Measurements from ENCODE around the gene TBC1D8. TPM values are rescaled to one million over a fixed set of nuclear protein-coding genes. Genes with fewer than 3 reads are reported as not detected.
"Not testable (repeated sequence)": the region's sequence is repeated elsewhere in the genome, so short reads cannot be mapped to it uniquely, and the experiment has no call there.

TBC1D8 gene
- total RNA-seq, 2 experiments from 2014 or later, result 4.0 to 4.5 TPM

DNA sequence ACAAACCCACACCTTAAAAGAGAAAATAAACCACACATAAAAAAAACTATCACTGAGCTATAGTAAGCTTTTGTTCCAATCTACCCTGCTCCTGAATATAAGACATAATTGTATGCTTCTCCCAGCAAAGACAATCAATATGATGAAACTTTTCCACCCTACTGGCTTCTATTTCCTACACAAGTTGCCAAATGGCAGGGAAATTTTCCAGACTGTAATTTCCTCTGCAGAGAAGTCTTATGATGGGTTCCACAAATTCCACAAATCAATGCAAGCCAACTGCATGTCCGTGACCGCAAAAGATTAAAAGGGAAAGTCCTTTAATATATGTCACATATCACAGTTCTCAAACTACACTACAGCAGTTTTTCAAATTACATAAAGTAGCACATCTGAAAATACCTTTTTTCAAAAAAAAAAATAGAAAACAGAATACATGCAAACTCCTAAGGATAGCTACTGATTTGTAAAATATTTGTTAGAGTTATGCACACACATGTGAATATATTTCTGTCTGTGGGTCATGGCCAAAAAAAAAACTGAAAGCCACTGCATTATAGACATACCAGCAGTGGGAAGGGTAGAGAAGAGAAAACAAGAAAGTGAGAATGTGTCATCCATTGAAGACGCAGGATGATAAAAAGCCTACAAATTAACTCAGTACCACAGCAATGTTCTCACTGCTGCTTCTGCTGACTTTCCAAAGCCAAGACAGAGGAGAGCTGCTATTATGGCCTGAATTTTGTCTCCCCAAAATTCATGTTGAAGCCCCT lies 87.6 kb downstream of the TBC1D8 start:
- no peak for DNase-seq
- Mint-ChIP-seq H3K27me3 (ENCODE audit: low read depth) (no peaks in the 10 kb centered on the region), H3K9me3 (no peaks in the 10 kb centered on the region), H3K27ac (no peak overlapping the region), H3K4me3 (no peak overlapping the region), H3K4me1 (ENCODE audit: low read depth) (no peaks in the 10 kb centered on the region), H3K36me3 (ENCODE audit: low read depth) (no peaks in the 10 kb centered on the region)
- intact Hi-C loops (cut with micrococcal nuclease), result no loop called here
- CTCF ChIA-PET, result interaction anchor here (0.6 to 0.7 kb wide), 2 partner anchors 26 to 87 kb away, joined by 4 to 5 read pairs; no protein-coding TSS in a partner anchor

DNA sequence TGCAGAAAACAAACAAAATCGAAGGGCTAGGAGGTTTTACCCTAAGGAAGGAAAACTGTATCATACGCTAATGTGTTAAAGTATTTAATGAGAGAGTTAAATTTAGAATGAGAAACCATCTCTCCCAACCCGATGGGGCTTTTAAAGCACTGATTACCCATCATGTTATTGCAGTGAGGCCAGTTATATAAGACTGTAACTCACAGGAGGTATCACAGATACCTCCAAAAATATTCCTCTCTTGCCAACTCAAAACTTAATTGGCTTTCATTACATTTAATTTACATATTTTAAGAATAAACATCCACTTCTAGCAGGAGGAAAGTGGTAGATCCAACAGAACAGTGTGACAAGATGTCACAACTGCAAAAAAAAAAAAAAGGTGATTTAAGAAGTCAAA lies 92.8 kb downstream of the TBC1D8 start:
- Mint-ChIP-seq H3K36me3 (ENCODE audit: low read depth) (no peaks in the 10 kb centered on the region), H3K9me3 (no peaks in the 10 kb centered on the region), H3K4me1 (ENCODE audit: low read depth) (no peaks in the 10 kb centered on the region), H3K27me3 (ENCODE audit: low read depth) (no peaks in the 10 kb centered on the region), H3K4me3 (no peak overlapping the region), H3K27ac (no peak overlapping the region)
- CTCF ChIA-PET, result no interaction called here
- no peak for DNase-seq
- intact Hi-C loops (cut with micrococcal nuclease), result no loop called here

DNA sequence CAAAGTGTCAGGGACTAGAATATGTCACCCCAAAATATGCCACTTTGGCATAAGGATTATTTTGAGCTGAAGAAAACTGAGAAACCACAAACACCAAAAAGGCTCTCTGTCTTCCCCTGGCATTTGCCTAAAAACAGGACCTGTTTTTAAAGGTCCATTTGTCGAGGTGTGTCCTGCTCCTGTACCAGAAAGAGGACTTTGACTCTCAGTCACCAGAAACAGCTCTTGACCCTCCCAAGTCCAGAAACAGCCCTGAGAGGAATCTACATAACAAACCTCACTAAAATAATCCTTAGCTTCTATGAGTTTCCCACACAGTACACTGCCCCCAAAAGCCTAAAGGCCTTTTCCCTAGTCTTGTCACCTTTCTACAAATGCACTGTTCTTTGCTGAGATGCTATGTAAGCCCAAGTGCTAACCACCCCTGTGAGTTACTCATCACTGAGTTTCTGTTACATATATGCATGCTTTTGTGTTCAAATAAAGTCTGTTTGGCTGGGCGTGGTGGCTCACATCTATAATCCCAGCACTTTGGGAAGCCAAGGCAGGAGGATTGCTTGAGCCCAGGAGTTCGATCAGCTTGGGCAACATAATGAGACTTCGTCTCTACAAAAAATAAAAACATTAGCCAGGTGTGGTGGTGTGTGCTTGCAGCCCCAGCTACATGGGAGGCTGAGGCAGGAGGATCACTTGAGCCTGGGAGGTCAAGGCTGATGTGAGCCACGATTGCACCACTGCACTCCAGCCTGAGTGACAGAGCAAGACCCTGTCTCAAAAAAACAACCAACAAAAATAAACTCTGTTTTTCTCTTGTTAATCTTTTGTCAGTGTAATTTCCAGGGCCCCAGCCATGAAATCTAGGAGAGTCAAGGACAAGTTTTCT lies 93.9 kb downstream of the TBC1D8 start:
- Mint-ChIP-seq H3K36me3 (ENCODE audit: low read depth) (no peaks in the 10 kb centered on the region), H3K4me1 (ENCODE audit: low read depth) (no peaks in the 10 kb centered on the region), H3K27me3 (ENCODE audit: low read depth) (no peaks in the 10 kb centered on the region), H3K4me3 (no peak overlapping the region), H3K27ac (no peak overlapping the region), H3K9me3 (no peaks in the 10 kb centered on the region)
- intact Hi-C loops (cut with micrococcal nuclease), result no loop called here
- CTCF ChIA-PET, result interaction anchor here (0.6 to 0.7 kb wide), 2 partner anchors 103 to 148 kb away, joined by 3 to 5 read pairs; no protein-coding TSS in a partner anchor
- DNase-seq, result no peak

DNA sequence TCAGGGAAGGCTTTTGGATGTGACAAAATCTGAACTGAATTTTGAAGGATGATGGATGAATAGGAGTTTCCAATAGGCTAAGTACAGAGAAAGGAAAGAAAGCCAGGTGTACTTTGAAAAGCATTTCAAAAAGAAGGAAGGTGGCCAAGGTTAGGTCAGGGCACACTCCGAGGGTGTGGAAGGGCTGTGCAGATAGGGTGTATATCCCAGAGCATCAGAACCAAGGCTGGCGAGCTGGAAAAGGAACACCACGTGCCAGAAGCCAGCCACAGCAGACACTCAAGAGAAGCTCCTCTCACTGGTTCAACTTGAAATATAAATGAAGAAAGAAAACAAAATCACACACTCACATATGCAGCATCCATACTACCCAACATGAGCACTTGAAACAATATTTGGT lies 98.1 kb downstream of the TBC1D8 start:
- DNase-seq, result no peak
- CTCF ChIA-PET, result interaction anchor here (1.4 kb wide), 1 partner anchor 16 kb away, joined by 3 read pairs; no protein-coding TSS in a partner anchor
- Mint-ChIP-seq H3K4me1 (ENCODE audit: low read depth) (no peaks in the 10 kb centered on the region), H3K27ac (no peak overlapping the region), H3K27me3 (ENCODE audit: low read depth) (no peaks in the 10 kb centered on the region), H3K9me3 (no peaks in the 10 kb centered on the region), H3K36me3 (ENCODE audit: low read depth) (peaks cover 2% of the 10 kb centered on the region), H3K4me3 (no peak overlapping the region)
- intact Hi-C loops (cut with micrococcal nuclease), result no loop called here

DNA sequence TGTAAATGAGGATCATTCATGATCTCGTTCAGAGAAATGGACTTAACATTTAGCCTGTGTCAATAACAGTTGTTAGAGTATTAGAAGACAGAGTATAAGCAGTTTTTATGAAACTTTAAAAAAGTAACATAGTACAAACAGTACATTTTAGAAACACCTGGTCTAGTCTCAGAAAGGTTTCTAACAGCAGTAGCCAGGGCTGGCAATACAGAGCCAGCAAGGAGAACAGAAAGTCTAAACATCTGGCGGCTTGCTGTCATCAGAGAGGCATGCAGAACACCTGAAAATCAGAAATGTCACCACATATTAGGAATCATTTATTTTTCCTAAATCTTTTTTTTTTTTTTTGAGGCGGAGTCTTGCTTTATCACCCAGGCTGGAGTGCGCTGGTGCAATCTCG lies 99.0 kb downstream of the TBC1D8 start:
- H3K36me3 Mint-ChIP-seq (ENCODE audit: low read depth), result peaks cover 2% of the 10 kb centered on the region
- H3K4me1 Mint-ChIP-seq (ENCODE audit: low read depth), result no peaks in the 10 kb centered on the region
- no peaks in the 10 kb centered on the region for H3K27me3 Mint-ChIP-seq (ENCODE audit: low read depth)
- CTCF ChIA-PET, result interaction anchor here (1.4 kb wide), 1 partner anchor 15 kb away, joined by 3 read pairs; no protein-coding TSS in a partner anchor
- no peak overlapping the region for H3K4me3 Mint-ChIP-seq
- no peak for DNase-seq
- H3K9me3 Mint-ChIP-seq, result no peaks in the 10 kb centered on the region
- intact Hi-C loops (cut with micrococcal nuclease), result no loop called here
- H3K27ac Mint-ChIP-seq, result no peak overlapping the region

DNA sequence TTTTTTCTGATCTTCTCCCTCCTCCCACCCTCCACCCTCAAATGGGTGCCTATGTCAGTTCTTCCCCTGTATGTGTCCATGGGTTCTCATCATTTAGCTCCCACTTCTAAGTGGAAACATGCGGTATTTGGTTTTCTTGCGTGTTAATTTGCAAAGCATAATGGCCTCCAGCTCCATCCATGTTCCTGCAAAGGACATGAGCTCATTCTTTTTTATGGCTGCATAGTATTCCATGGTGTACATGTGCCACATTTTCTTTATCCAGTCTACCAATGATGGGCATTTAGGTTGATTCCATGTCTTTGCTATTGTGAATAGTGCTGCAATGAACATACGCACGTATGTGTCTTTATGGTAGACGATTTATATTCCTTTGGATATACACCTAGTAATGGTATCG lies 100.3 kb downstream of the TBC1D8 start:
- H3K27ac Mint-ChIP-seq; H3K36me3 Mint-ChIP-seq (ENCODE audit: low read depth); DNase-seq; H3K4me3 Mint-ChIP-seq; H3K4me1 Mint-ChIP-seq (ENCODE audit: low read depth); H3K27me3 Mint-ChIP-seq (ENCODE audit: low read depth); H3K9me3 Mint-ChIP-seq; intact Hi-C loops (cut with micrococcal nuclease): not testable (repeated sequence)
- CTCF ChIA-PET, result interaction anchor here (1.6 kb wide), 2 partner anchors 15 to 103 kb away, joined by 4 read pairs; no protein-coding TSS in a partner anchor

DNA sequence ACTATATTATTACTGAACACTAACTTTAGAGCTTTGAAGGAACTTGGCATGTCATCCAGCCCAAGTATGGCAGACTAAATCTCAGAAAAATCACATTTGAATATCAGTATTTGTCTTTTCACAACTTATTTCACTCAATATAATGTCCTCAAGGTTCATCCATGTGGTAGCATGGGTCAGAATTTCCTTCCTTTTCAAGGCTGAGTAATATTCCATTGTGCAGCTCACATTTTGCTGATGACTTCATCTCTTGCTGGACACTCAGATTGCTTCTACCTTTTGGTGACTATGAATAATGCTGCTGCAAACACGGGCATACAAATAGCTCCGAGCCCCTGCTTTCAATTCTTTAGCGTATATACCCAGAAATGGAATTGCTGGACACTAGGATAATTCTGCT lies 102.4 kb downstream of the TBC1D8 start:
- CTCF ChIA-PET, result interaction anchor here (0.6 kb wide), 1 partner anchor 148 kb away, joined by 3 read pairs; no protein-coding TSS in a partner anchor
- DNase-seq, result no peak
- Mint-ChIP-seq H3K4me3 (no peak overlapping the region), H3K4me1 (ENCODE audit: low read depth) (no peaks in the 10 kb centered on the region), H3K9me3 (no peaks in the 10 kb centered on the region), H3K36me3 (ENCODE audit: low read depth) (peaks cover 2% of the 10 kb centered on the region), H3K27me3 (ENCODE audit: low read depth) (no peaks in the 10 kb centered on the region), H3K27ac (no peak overlapping the region)
- intact Hi-C loops (cut with micrococcal nuclease), result no loop called here

DNA sequence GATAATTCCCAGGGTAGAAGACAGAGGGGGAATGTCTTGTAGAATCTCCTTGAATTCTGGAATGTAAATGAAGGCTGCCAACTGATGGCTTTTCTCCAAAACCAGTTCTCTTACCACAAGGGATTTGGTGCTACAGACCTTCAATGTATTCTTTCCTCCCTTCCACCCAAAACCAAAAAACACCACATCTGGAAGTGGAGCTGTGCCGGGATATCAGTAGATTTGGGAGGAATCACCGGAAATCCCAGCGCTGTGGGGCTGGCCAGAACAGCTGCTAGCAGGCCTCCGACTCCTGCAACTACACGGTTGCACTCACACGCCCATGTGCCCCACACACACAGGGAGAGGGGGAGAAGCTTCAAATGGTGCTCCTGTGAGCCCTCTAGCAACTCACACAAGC lies 103.4 kb downstream of the TBC1D8 start:
- Mint-ChIP-seq H3K9me3 (no peaks in the 10 kb centered on the region), H3K27me3 (ENCODE audit: low read depth) (no peaks in the 10 kb centered on the region), H3K4me3 (no peak overlapping the region), H3K36me3 (ENCODE audit: low read depth) (peaks cover 2% of the 10 kb centered on the region), H3K4me1 (ENCODE audit: low read depth) (no peaks in the 10 kb centered on the region), H3K27ac (no peak overlapping the region)
- no peak for DNase-seq
- CTCF ChIA-PET, result no interaction called here
- intact Hi-C loops (cut with micrococcal nuclease), result no loop called here

DNA sequence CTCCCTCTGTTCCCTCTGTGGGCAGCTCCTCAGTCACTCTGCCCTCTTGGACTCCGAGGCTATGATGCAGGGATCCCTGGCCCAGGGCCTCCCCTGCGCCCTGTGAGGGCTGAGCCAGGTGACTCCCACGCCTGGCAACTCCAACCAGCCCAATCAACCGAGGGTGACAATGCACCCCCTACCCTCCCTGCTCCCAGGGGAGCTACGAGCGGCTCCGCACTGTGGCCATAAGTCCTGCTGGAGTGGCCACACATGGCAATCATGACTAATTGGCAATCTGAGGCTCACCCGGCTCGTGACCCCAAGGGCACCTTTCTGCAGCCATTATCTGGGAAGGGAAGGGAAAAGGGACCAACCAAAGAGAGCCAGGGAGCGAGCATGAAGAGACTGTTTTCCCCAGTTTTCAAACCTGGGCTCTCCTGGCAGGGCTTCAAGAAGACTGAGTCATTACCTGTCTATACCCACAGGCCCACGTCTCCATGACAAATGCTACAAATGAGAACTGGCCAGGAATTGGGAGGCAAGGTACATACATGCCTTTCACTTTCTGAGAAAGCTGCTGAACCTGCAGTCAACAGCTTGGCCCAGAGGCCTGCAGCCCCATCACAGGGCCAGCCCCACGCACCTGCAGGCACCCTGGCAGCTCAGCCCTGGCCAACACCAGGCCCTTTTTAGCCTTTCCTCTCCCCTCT lies 104.0 kb downstream of the TBC1D8 start:
- intact Hi-C loops (cut with micrococcal nuclease), result no loop called here
- Mint-ChIP-seq H3K9me3 (no peaks in the 10 kb centered on the region), H3K27ac (no peak overlapping the region), H3K36me3 (ENCODE audit: low read depth) (peaks cover 2% of the 10 kb centered on the region), H3K4me3 (no peak overlapping the region), H3K4me1 (ENCODE audit: low read depth) (no peaks in the 10 kb centered on the region), H3K27me3 (ENCODE audit: low read depth) (no peaks in the 10 kb centered on the region)
- peak; percentile 12 for DNase-seq
- CTCF ChIA-PET, result interaction anchor here (1.3 kb wide), 1 partner anchor 295 kb away, joined by 3 read pairs; no protein-coding TSS in a partner anchor

DNA sequence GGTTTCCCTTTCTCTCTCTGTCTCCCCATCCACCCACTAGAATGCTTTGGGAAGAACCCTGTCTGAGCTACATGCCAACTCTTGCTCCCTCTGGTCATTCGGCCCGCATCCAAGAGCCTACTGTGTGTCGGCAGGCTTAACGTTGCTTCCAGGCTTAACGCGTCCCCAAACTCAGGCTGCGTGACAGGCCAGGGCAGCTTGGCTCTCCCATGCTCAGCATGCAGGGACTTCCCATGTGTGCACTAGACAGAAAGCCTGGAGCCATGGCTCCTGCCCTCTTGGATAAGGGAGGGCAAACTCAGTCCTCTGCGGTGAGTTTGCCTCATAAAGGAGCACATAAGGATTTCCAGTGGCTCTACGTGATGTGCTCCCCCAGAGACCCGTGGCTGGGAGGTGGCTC lies 105.9 kb downstream of the TBC1D8 start:
- Mint-ChIP-seq H3K4me1 (ENCODE audit: low read depth) (no peaks in the 10 kb centered on the region), H3K36me3 (ENCODE audit: low read depth) (peaks cover 2% of the 10 kb centered on the region), H3K4me3 (no peak overlapping the region), H3K27ac (no peak overlapping the region), H3K27me3 (ENCODE audit: low read depth) (no peaks in the 10 kb centered on the region), H3K9me3 (no peaks in the 10 kb centered on the region)
- intact Hi-C loops (cut with micrococcal nuclease), result no loop called here
- CTCF ChIA-PET, result interaction anchor here (1.0 to 1.3 kb wide), 3 partner anchors 10 to 160 kb away, joined by 3 to 6 read pairs (median 3); no protein-coding TSS in a partner anchor
- no peak for DNase-seq

DNA sequence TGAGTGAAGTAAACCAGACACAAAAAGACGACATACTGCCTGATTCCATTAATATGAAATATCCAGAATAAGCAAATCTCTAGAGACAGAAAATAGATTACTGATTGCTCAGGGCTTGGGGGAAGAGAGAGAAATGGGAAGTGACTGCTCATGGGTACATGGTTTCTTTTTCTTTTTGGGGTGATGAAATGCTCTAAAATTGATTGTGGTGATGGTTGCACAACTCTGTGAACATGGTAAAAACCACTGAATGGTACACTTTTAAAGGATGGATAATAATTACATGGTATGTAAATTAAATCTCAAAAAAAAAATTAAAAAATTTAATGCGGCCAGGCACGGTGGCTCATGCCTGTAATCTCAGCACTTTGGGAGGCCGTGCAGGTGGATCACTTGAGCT lies 109.8 kb downstream of the TBC1D8 start:
- Mint-ChIP-seq H3K27me3 (ENCODE audit: low read depth) (no peaks in the 10 kb centered on the region), H3K27ac (no peak overlapping the region), H3K36me3 (ENCODE audit: low read depth) (no peaks in the 10 kb centered on the region), H3K4me1 (ENCODE audit: low read depth) (no peaks in the 10 kb centered on the region), H3K4me3 (no peak overlapping the region), H3K9me3 (no peaks in the 10 kb centered on the region)
- no peak for DNase-seq
- CTCF ChIA-PET, result interaction anchor here (0.6 kb wide), 2 partner anchors 9 to 99 kb away, joined by 3 read pairs; no protein-coding TSS in a partner anchor
- intact Hi-C loops (cut with micrococcal nuclease), result no loop called here

DNA sequence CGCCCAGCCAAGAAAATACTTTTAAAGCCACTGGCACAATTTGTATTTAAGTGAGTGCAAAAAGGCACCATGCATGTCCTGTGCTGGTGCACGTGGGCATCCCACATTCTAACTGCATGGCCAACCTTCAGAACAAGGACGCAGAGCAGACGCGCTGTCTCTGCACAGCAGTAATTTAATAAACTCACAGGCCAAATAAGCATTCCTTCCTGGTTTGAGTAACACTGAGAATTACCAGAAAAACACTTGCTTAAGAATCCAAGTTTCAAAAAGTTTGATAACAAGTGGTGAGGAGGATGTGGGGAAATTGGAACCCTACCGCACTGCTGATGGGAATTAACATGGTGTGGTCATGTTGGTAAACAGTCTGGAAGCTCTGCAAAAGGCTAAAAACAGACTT lies 110.4 kb downstream of the TBC1D8 start:
- DNase-seq, result no peak
- H3K9me3 Mint-ChIP-seq, result no peaks in the 10 kb centered on the region
- no peak overlapping the region for H3K27ac Mint-ChIP-seq
- no peaks in the 10 kb centered on the region for H3K36me3 Mint-ChIP-seq (ENCODE audit: low read depth)
- intact Hi-C loops (cut with micrococcal nuclease), result no loop called here
- CTCF ChIA-PET, result no interaction called here
- H3K4me3 Mint-ChIP-seq, result no peak overlapping the region
- H3K27me3 Mint-ChIP-seq (ENCODE audit: low read depth), result no peaks in the 10 kb centered on the region
- no peaks in the 10 kb centered on the region for H3K4me1 Mint-ChIP-seq (ENCODE audit: low read depth)

Measured in activated naive CD4-positive, alpha-beta T cell treated with anti-CD3 and anti-CD28 coated beads for 36 hours (primary cell).